ENCODE results near the gene APBB1.
"Not testable (repeated sequence)": the region's sequence is repeated elsewhere in the genome, so short reads cannot be mapped to it uniquely, and the experiment has no call there.

The APBB1 gene

GRCh38 chr11:6415797-6416196 lies 3.1 kb downstream of the APBB1 start:
- DNase-seq: no peak

GRCh38 chr11:6414874-6415328 lies 4.0 kb downstream of the APBB1 start:
- no peak for DNase-seq

- peak; percentile 56 for DNase-seq
These were observed 5.1 kb downstream of the APBB1 start for GRCh38 chr11:6413791-6414201.

- DNase-seq: no peak
These were observed 7.3 kb downstream of the APBB1 start for GRCh38 chr11:6411594-6412031.

DNA sequence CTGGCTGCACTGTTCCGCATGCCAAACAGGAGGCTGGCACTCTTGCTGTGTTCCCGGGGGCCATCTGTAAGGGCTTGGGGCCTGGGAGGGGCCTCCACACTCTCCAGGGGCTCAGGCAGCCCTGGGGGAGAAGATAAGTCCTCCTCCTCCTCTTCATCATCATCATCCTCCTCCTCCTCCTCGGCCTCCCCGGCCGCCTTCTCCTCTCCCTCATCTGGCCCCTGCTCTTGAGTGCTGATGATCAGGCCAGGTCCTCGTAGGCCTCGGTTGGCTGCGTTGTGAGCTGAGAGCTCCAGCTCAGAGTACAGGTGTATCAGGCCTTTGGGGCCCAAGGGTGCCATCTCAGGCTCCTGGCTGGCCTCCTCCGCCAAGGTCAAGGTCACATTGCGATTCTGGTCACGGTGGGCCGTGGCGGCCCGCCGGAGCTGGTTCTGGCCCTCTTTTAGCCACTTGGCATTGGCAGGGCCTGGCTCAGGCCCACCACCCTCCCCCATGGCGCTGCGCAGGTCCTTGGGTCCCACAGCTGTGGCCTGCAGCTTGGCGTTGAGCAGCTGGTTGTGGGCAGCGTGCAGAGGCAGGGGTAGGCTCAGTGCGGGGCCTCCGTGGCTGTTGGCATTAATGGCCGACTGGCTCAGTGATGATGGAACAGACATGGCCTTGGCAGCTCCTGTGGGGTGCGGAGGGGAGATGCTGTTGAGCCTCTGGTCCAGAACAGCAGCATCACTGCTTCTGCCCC lies 8.0 kb downstream of the APBB1 start:
- no peak for DNase-seq

GRCh38 chr11:6406370-6406769 lies 12.5 kb downstream of the APBB1 start:
- no peak for DNase-seq

GRCh38 chr11:6405846-6406245 lies 13.0 kb downstream of the APBB1 start:
- DNase-seq: no peak

DNA sequence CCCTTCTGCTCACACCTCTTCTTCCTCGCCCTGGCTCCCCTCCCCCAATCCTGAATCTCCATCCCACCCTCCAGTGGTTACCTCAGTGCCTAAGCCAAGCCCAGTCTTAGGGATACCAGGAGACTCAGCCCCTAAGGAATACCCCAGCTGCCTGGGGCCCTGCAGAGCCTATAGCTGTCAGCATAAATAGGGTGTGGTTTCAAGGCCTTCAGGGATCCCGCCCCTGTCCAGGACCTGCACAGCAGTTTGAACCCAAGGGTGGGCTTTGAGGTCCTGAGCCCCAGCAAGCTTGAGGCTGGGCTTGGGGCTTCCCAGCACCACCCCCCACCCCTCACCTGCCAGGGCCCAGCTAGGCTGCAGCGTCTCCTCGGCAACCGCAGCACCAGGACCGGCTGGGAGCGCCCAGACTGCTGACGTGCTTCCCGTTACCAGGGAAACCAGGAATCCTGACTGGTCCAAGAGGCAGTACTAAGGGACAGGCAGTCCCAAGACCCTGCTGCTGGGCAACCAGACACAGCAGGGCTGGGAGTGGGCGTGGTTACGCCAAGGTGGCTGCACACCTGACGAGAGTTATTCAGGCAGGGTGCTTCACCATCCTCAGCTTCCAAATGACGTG lies 13.7 kb downstream of the APBB1 start:
- DNase-seq: no peak

GRCh38 chr11:6404342-6405051 lies 14.4 kb downstream of the APBB1 start:
- DNase-seq: no peak

DNA sequence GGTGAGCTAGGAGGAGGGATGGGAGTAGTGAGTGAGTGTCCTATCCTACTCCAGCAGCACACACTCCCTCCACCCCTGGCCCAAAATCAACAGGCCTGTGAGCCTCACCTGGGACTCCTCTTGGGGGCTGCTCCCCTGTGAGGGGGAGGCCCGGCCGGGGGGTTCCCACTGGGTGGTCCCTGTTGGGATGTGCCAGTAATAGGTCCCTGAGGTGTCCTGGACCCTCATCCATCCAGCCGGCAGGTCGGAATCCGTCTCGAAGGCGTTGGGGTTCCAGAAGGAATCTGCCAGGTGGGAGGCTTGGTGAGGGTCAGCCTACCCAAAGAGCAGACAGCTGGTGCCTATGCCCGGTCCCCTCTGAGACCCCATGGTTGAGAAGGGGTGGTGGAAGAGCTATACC lies 15.4 kb downstream of the APBB1 start:
- DNase-seq: no peak

- DNase-seq: peak; percentile 43
These were observed 16.3 kb downstream of the APBB1 start for GRCh38 chr11:6402561-6402981.

- DNase-seq: no peak
These were observed 16.8 kb downstream of the APBB1 start for GRCh38 chr11:6402061-6402470.

DNA sequence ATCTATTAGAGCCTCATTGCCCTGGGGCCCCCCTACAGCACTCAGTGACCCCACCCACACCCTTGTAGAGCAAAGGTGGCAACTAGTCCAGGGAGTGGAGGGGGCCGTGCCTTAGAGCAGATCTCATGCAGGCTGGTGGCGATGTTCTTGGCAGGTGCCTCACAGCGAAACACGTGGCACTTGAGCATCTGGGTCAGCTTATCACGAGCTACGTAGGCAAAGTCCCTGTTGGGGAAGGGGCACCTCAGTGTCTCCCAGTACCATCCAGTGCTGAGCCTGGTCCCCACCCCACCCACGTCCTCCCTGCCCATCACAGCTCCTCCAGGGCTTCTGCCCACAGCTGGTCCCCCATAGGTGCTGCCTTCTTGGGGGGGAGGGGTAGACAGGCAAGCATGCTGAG lies 17.4 kb downstream of the APBB1 start:
- no peak for DNase-seq

- no peak for DNase-seq
These were observed 18.2 kb downstream of the APBB1 start for GRCh38 chr11:6400431-6401345.

GRCh38 chr11:6397636-6398035 lies 21.3 kb downstream of the APBB1 start:
- no peak for DNase-seq

DNA sequence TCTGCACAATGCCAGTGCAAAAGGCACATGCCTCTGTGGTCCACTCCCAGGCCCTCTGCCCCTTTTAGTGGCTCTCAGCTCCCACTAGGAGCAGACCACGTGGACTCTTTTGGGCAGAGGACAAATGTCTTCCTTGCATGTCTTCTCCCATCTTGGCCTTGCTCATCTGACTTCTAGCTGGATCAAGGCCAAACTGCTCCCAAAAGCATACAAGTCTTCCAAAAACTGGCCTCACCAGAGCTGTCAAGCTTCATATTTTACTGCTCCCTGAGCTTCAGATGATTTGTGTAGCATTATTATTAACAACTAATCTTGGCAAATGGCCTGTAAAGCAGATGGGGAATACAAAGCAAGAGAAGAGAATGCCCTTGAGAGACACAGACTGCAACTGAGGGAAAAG lies 21.7 kb downstream of the APBB1 start:
- DNase-seq: no peak

DNA sequence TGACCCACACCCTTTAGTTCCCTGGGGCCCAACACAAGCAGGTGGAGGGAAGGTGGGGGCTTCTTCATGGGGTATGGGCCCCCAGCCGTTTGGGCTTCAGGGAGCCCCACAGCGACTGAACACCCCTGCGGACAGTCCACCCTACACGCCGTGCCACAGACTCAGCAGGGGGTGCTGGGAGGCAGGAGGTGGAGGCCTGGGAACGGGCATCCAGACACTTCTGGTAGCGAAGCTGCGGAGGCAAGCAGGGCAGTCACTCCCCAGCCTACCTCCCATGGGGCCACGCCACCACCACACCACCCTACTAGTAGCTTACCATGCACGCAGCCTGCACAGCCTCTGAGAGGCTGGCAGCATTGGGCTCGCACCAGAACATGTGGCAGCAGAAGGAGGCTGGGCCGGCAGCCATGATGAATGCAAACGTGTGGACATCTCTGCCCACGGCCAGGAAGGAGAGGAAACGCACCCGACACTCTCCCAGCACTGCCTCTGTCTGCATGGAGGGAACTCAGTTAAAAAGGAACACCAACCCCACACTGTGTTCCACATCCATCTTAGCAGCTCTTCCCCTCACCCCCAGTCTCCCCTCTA lies 23.3 kb downstream of the APBB1 start:
- DNase-seq: no peak

- DNase-seq: no peak
These were observed 24.8 kb downstream of the APBB1 start for GRCh38 chr11:6393989-6394670.

- DNase-seq: not testable (repeated sequence)
These were observed 26.6 kb downstream of the APBB1 start for GRCh38 chr11:6392251-6392650.

GRCh38 chr11:6391537-6392134 lies 27.3 kb downstream of the APBB1 start:
- no peak for DNase-seq

DNA sequence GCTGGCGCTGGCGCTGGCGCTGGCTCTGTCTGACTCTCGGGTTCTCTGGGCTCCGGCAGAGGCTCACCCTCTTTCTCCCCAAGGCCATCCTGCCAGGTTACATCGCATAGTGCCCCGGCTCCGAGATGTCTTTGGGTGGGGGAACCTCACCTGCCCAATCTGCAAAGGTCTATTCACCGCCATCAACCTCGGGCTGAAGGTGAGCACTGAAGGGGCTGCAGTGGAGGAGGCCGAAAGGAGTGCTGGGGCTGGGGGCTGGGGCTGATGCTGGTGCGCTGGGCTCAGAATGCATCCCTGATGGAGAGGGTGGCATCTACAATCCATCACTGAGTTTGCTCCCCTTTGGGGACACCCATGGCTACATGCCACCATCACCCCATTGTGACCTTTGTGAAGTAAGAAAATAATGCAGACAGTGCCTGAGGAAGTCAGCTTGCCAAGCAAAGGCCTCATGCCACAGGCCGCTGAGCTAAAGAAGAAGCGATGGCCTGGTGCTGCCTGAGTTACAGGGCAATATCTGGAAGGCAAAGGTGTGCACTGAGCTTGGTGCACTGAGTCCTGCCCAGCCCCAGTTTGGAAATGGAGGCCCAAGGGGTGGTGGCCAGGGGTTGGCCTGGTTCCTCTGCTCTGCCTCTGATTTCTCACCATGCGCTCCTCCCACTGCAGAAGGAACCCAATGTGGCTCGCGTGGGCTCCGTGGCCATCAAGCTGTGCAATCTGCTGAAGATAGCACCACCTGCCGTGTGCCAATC lies 28.0 kb downstream of the APBB1 start:
- DNase-seq: no peak

Data from activated CD4-positive, alpha-beta T cell treated with anti-CD3 and anti-CD28 coated beads for 1 hour (primary cell).